Stimulated activated CD4-positive, alpha-beta T cell treated with anti-CD3 and anti-CD28 coated beads, Interleukin-12 subunit alpha, Interleukin-12 subunit beta, amount 100 ng/mL, for 24 hours (primary cell): Measurements from ENCODE around the gene EGFL7.
"Not testable (repeated sequence)": the region's sequence is repeated elsewhere in the genome, so short reads cannot be mapped to it uniquely, and the experiment has no call there.

Experiments
- DNase-seq, 2 experiments: peaks; one replicate each; pipeline ENCODE4 v3.0.0-alpha.2; 2020; ENCODE audit warnings: low read depth in 2 of 2

The EGFL7 gene

GRCh38 chr9:136624184-136624951 lies 38.3 kb upstream of the EGFL7 start:
- DNase-seq = no peak

GRCh38 chr9:136625101-136626065 lies 37.3 kb upstream of the EGFL7 start:
- no peak for DNase-seq

- DNase-seq = no peak
These were observed 36.5 kb upstream of the EGFL7 start for GRCh38 chr9:136626066-136626725.

- no peak for DNase-seq
These were observed 35.7 kb upstream of the EGFL7 start for GRCh38 chr9:136626740-136627642.

GRCh38 chr9:136627703-136628102 lies 35.0 kb upstream of the EGFL7 start:
- DNase-seq = no peak

GRCh38 chr9:136628268-136628667 lies 34.4 kb upstream of the EGFL7 start:
- DNase-seq = no peak

GRCh38 chr9:136629001-136629878 lies 33.5 kb upstream of the EGFL7 start:
- no peak for DNase-seq

GRCh38 chr9:136629879-136630661 lies 32.6 kb upstream of the EGFL7 start:
- DNase-seq = peak in 1 of 2 experiments; percentile 55

GRCh38 chr9:136630662-136630992 lies 32.1 kb upstream of the EGFL7 start:
- DNase-seq = no peak

GRCh38 chr9:136631038-136632000 lies 31.4 kb upstream of the EGFL7 start:
- peak; percentile 40 to 59 for DNase-seq

GRCh38 chr9:136632072-136632471 lies 30.6 kb upstream of the EGFL7 start:
- DNase-seq = not testable (repeated sequence)

- DNase-seq = not testable (repeated sequence)
These were observed 30.1 kb upstream of the EGFL7 start for GRCh38 chr9:136632491-136633106.

- no peak for DNase-seq
These were observed 27.8 kb upstream of the EGFL7 start for GRCh38 chr9:136634904-136635303.

GRCh38 chr9:136640171-136641111 lies 22.3 kb upstream of the EGFL7 start:
- no peak for DNase-seq

GRCh38 chr9:136642439-136642921 lies 20.2 kb upstream of the EGFL7 start:
- no peak for DNase-seq

GRCh38 chr9:136643596-136644342 lies 18.9 kb upstream of the EGFL7 start:
- DNase-seq = no peak
